ENCODE data around the gene ADCY4. TPM values are rescaled to one million over a fixed set of nuclear protein-coding genes. Genes with fewer than 3 reads are reported as not detected.

Gene ADCY4
- total and polyA plus RNA-seq, 2 of the 13 experiments (the other 11 are each of a cell fraction or from before 2014, with no cell fraction given): 0.03 TPM; not detected in 1

GRCh38 chr14:24332268-24332993 lies 2.4 kb downstream of the ADCY4 start (continued):
- no peak; the same call in 1 of the 2 replicates for TF ChIP-seq YEATS4 (CRISPR knock-in tag; IDR thresholded peaks at IDR 0.05; ENCODE audit: borderline replicate concordance)
- no peak for TF ChIP-seq ZKSCAN1 (IDR thresholded peaks at IDR 0.05; ENCODE audit: low read length)
- peak; percentile 73; the same call in 1 of the 2 replicates for TF ChIP-seq ZBED4 (CRISPR knock-in tag; IDR thresholded peaks at IDR 0.05; ENCODE audit: borderline replicate concordance)
- TF ChIP-seq TEAD3 (CRISPR knock-in tag; optimal IDR thresholded peaks at IDR 0.05; ENCODE audit: borderline replicate concordance): peak; percentile 55
- TF ChIP-seq, protein P1, sequence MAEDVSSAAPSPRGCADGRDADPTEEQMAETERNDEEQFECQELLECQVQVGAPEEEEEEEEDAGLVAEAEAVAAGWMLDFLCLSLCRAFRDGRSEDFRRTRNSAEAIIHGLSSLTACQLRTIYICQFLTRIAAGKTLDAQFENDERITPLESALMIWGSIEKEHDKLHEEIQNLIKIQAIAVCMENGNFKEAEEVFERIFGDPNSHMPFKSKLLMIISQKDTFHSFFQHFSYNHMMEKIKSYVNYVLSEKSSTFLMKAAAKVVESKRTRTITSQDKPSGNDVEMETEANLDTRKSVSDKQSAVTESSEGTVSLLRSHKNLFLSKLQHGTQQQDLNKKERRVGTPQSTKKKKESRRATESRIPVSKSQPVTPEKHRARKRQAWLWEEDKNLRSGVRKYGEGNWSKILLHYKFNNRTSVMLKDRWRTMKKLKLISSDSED (CRISPR knock-in tag; IDR thresholded peaks at IDR 0.05): no peak
- TF ChIP-seq ZNF547 (CRISPR knock-in tag; IDR thresholded peaks at IDR 0.05): peak; percentile 97
- TF ChIP-seq, protein P2, sequence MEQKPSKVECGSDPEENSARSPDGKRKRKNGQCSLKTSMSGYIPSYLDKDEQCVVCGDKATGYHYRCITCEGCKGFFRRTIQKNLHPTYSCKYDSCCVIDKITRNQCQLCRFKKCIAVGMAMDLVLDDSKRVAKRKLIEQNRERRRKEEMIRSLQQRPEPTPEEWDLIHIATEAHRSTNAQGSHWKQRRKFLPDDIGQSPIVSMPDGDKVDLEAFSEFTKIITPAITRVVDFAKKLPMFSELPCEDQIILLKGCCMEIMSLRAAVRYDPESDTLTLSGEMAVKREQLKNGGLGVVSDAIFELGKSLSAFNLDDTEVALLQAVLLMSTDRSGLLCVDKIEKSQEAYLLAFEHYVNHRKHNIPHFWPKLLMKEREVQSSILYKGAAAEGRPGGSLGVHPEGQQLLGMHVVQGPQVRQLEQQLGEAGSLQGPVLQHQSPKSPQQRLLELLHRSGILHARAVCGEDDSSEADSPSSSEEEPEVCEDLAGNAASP (CRISPR knock-in tag; IDR thresholded peaks at IDR 0.05; ENCODE audit: borderline replicate concordance): no peak; the same call in 1 of the 2 replicates
- TF ChIP-seq CHCHD3 (CRISPR knock-in tag; IDR thresholded peaks at IDR 0.05): no peak
- TF ChIP-seq, protein P3, sequence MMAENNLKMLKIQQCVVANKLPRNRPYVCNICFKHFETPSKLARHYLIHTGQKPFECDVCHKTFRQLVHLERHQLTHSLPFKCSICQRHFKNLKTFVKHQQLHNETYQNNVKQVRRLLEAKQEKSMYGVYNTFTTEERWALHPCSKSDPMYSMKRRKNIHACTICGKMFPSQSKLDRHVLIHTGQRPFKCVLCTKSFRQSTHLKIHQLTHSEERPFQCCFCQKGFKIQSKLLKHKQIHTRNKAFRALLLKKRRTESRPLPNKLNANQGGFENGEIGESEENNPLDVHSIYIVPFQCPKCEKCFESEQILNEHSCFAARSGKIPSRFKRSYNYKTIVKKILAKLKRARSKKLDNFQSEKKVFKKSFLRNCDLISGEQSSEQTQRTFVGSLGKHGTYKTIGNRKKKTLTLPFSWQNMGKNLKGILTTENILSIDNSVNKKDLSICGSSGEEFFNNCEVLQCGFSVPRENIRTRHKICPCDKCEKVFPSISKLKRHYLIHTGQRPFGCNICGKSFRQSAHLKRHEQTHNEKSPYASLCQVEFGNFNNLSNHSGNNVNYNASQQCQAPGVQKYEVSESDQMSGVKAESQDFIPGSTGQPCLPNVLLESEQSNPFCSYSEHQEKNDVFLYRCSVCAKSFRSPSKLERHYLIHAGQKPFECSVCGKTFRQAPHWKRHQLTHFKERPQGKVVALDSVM (CRISPR knock-in tag; IDR thresholded peaks at IDR 0.05): no peak
- TF ChIP-seq DNMT1 (CRISPR knock-in tag; IDR thresholded peaks at IDR 0.05): peak; percentile 99
- peak; percentile 74; the same call in 1 of the 2 replicates for TF ChIP-seq KLF9 (CRISPR knock-in tag; IDR thresholded peaks at IDR 0.05; ENCODE audit: low read depth)
- no peak for TF ChIP-seq GATA4 (IDR thresholded peaks at IDR 0.05; ENCODE audit: borderline replicate concordance, low read depth)
- no peak for TF ChIP-seq ZNF432 (CRISPR knock-in tag; IDR thresholded peaks at IDR 0.05; ENCODE audit: borderline replicate concordance)
- no peak; the same call in 1 of the 2 replicates for TF ChIP-seq ZNF10 (CRISPR knock-in tag; IDR thresholded peaks at IDR 0.05; ENCODE audit: borderline replicate concordance, low read depth)
- TF ChIP-seq ZBTB1 (CRISPR knock-in tag; IDR thresholded peaks at IDR 0.05; ENCODE audit: borderline replicate concordance): peak; percentile 57; the same call in 1 of the 2 replicates
- TF ChIP-seq, protein P4, sequence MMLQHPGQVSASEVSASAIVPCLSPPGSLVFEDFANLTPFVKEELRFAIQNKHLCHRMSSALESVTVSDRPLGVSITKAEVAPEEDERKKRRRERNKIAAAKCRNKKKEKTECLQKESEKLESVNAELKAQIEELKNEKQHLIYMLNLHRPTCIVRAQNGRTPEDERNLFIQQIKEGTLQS (CRISPR knock-in tag; IDR thresholded peaks at IDR 0.05): peak; percentile 55
- peak; percentile 69; the same call in 1 of the 2 replicates for TF ChIP-seq ZKSCAN8 (CRISPR knock-in tag; IDR thresholded peaks at IDR 0.05; ENCODE audit: borderline replicate concordance)
- TF ChIP-seq CAMTA2 (CRISPR knock-in tag; IDR thresholded peaks at IDR 0.05; ENCODE audit: borderline replicate concordance): peak; percentile 91
- no peak for TF ChIP-seq FLYWCH1 (CRISPR knock-in tag; IDR thresholded peaks at IDR 0.05)
- TF ChIP-seq AGO2 (optimal IDR thresholded peaks at IDR 0.05; ENCODE audit: low read depth, low read length): no peak

All from HepG2 (cell line).